ENCODE data around the gene CAB39. TPM values are rescaled to one million over a fixed set of nuclear protein-coding genes. Genes with fewer than 3 reads are reported as not detected.
A peak's percentile ranks its signal among the peaks of the same experiment; 100 is the strongest.

CAB39 gene
- total and polyA plus RNA-seq, 8 donors, result 9.9 to 41.6 (median 21.0) TPM

DNA sequence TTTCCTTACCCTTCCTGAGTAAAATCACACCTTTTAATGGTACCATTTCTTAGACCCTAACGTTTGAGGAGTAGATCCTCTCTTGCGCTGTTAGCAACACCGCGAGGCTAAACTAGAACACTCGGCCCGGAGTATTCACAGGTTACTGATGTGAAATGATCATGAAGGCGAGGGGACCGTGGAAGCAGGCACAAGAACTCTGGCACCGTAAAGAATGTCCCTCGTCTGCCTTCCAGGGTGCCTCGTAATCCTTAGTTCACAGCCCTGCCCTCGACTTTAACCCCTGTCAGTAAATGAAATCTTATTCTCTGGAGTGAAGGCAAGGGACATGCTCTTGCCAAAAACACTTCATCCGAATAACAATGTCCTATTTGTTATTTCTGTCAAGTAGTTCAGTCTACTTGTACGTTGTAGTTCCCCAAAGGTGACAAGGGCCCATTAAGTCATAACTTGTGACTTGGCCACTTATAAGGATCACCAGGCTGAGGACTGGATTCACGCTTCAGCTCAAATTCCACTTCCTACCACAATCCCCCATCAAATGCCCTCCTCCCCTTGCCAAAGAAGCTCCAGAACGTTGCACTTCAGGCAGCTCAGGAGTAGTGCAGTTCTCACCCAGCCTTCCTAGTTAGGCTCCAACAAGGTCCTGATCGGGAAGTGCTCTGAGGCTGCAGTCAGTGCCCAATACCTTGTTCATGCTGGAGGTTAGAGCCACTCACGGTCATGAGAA, 108.8 kb downstream of the CAB39 start:
- intact Hi-C loops (cut with DNase I), result no loop called here
- peaks cover 0 to 15% (median 0%) of the 10 kb centered on the region in 3 donors for H3K36me3 ChIP-seq
- DNase-seq, result no peak
- WGBS, 2 donors, result 81 to 82% methylated on average over 18 of the region's 18 CpGs
- FAIRE-seq, result no peak
- no peak overlapping the region for H3K4me3 ChIP-seq
- ATAC-seq, result no peak
- no peaks in the 10 kb centered on the region for H3K9me3 ChIP-seq
- H3K4me1 ChIP-seq, result no peaks in the 10 kb centered on the region
- H3K27me3 ChIP-seq, result no peaks in the 10 kb centered on the region
- no peak for TF ChIP-seq CTCF (IDR thresholded peaks at IDR 0.05)
- no peak overlapping the region for H3K27ac ChIP-seq

DNA sequence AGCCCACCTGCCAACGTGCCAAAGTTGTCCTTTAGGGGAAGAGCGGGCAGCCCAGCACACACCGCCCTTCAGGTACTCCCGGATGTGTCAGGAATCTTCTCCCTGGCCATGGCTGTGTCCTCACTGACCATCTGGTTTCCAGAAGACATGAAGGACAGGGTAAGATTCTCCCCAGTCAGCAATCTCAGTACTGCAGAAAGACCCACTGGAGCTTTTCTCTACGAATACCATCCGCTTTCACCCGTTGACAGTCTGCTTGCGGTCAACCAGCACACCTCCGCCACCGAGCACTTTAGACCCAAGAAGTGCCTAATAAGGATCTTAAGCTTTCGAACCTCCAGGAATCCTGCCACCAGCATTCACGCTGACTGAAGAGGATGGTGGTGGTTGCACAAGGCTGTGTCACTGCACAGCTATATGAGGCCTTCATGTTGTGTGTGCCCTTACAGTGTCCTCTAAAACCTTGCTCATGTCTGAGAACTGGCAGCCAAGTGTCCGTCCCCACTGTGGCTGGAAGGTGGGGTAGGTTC, 109.4 kb downstream of the CAB39 start:
- Histone ChIP-seq H3K4me3 (no peak overlapping the region), H3K27me3 (no peaks in the 10 kb centered on the region), H3K4me1 (no peaks in the 10 kb centered on the region), H3K9me3 (no peaks in the 10 kb centered on the region), H3K36me3 (peaks cover 0 to 15% (median 0%) of the 10 kb centered on the region in 3 donors), H3K27ac (no peak overlapping the region)
- no peak for TF ChIP-seq CTCF (IDR thresholded peaks at IDR 0.05)
- FAIRE-seq (no peak), DNase-seq (no peak), ATAC-seq (no peak)
- intact Hi-C loops (cut with DNase I), result no loop called here
- 90 to 92% methylated on average over 13 of the region's 13 CpGs for WGBS, 2 donors

DNA sequence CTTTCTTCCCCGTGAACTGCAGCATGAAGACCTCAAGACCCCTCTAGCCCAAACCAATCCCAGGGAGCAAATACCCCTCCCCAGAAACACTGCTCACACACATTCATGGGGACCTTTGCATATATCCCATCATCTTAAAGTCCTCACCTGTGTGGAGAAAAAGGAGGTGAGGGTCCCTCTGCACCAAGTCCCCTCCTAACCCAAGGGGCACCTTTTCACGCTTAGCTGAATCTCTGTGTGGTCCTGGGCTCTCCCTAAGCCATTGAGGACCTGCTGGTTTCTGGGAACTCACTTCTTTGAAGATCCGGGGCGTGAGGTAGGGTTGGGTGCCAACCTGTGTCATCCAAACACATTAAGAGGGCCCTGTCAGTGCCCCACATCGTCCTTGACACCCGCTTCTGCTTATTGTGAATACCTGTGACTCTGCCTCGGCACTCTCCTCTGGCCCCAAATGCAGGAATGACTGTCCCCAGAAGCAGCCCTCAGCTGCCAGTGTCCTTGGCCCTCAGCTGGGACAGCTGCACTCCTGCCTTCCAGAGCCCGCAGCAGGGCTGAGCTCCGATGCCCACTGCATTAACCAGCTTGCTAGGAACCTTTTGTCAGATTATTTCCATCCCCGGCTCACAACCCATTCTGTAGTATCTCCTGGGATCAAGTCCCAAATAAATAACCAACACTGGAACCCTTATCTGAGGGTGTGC, 110.8 kb downstream of the CAB39 start:
- FAIRE-seq (no peak), DNase-seq (no peak), ATAC-seq (peak in 1 of 4 donors; percentile 17)
- Histone ChIP-seq H3K27me3 (no peaks in the 10 kb centered on the region), H3K4me1 (no peaks in the 10 kb centered on the region), H3K9me3 (no peaks in the 10 kb centered on the region), H3K36me3 (peaks cover 0 to 6% (median 0%) of the 10 kb centered on the region in 3 donors), H3K27ac (no peak overlapping the region), H3K4me3 (no peak overlapping the region)
- TF ChIP-seq CTCF (IDR thresholded peaks at IDR 0.05), result no peak
- intact Hi-C loops (cut with DNase I), result no loop called here
- 39 to 42% methylated on average over 10 of the region's 10 CpGs for WGBS, 2 donors

- Histone ChIP-seq H3K36me3 (no peaks in the 10 kb centered on the region), H3K9me3 (no peaks in the 10 kb centered on the region), H3K27ac (no peak overlapping the region), H3K4me1 (no peaks in the 10 kb centered on the region), H3K4me3 (peak overlapping the region in 1 of 4 donors; percentile 32), H3K27me3 (peaks cover 0 to 4% (median 0%) of the 10 kb centered on the region in 4 donors)
- DNase-seq (peak in 3 of 6 donors; percentile 38 to 59 (median 39)), ATAC-seq (peak; percentile 76 to 92 (median 87)), FAIRE-seq (no peak)
- TF ChIP-seq CTCF (IDR thresholded peaks at IDR 0.05), result peak; percentile 55 to 64 (median 58)
- WGBS, 2 donors, result 19 to 23% methylated on average over 14 of the region's 14 CpGs
- intact Hi-C loops (cut with DNase I), result no loop called here
Measured at GRCh38 chr2:230824406-230824978, 111.8 kb downstream of the CAB39 start.
